HG02981 (cell line): ENCODE results near the gene ENDOD1.
"Not testable (repeated sequence)": the region's sequence is repeated elsewhere in the genome, so short reads cannot be mapped to it uniquely, and the experiment has no call there.

ENCODE experiments used
- ATAC-seq: cut with Tn5 transposase; IDR thresholded peaks from one replicate; pipeline ENCODE4 v1.9.1; 2021; ENCODE audit warnings: mild to moderate bottlenecking, moderate library complexity; ENCODE audit not compliant: unreplicated experiment

Gene ENDOD1

GRCh38 chr11:95089620-95090542 is at the start of gene ENDOD1:
ENDOD1 (plus strand) TSS chr11:95089846; CDS start chr11:95089928, 82 bp downstream.
- peak; percentile 86 for ATAC-seq

GRCh38 chr11:95042239-95042638 is 47.4 kb upstream of the ENDOD1 start:
- ATAC-seq: no peak

- ATAC-seq: no peak
These were observed 46.7 kb upstream of the ENDOD1 start for GRCh38 chr11:95042906-95043305.

- no peak for ATAC-seq
These were observed 45.6 kb upstream of the ENDOD1 start for GRCh38 chr11:95044010-95044409.

- ATAC-seq: no peak
These were observed 43.8 kb upstream of the ENDOD1 start for GRCh38 chr11:95045812-95046211.

- ATAC-seq: not testable (repeated sequence)
These were observed 40.5 kb upstream of the ENDOD1 start, which contains the start of gene KDM4F for GRCh38 chr11:95049122-95049521. KDM4F (plus strand) TSS chr11:95049422.

GRCh38 chr11:95050595-95051202 is 38.9 kb upstream of the ENDOD1 start:
- no peak for ATAC-seq

GRCh38 chr11:95054356-95054755 is 35.3 kb upstream of the ENDOD1 start:
- no peak for ATAC-seq

GRCh38 chr11:95055283-95055897 is 34.3 kb upstream of the ENDOD1 start:
- peak; percentile 96 for ATAC-seq

GRCh38 chr11:95057959-95058358 is 31.7 kb upstream of the ENDOD1 start:
- no peak for ATAC-seq

- no peak for ATAC-seq
These were observed 31.0 kb upstream of the ENDOD1 start for GRCh38 chr11:95058621-95059020.

GRCh38 chr11:95059046-95059445 is 30.6 kb upstream of the ENDOD1 start:
- ATAC-seq: no peak

GRCh38 chr11:95065336-95065735 is 24.3 kb upstream of the ENDOD1 start:
- ATAC-seq: no peak

GRCh38 chr11:95066716-95067038 is 23.0 kb upstream of the ENDOD1 start, which contains the start of gene SRSF8:
SRSF8 (plus strand) TSS chr11:95066919; CDS start chr11:95067227, 308 bp downstream.
- ATAC-seq: peak; percentile 29

GRCh38 chr11:95067039-95067840 is 22.4 kb upstream of the ENDOD1 start:
- peak; percentile 56 for ATAC-seq

GRCh38 chr11:95067841-95068219 is 21.8 kb upstream of the ENDOD1 start:
- no peak for ATAC-seq

- ATAC-seq: peak; percentile 72
These were observed 21.1 kb upstream of the ENDOD1 start for GRCh38 chr11:95068549-95068948.

- ATAC-seq: no peak
These were observed 19.2 kb upstream of the ENDOD1 start for GRCh38 chr11:95070471-95070870.

GRCh38 chr11:95072948-95073347 is 16.7 kb upstream of the ENDOD1 start:
- no peak for ATAC-seq

- ATAC-seq: no peak
These were observed 14.7 kb upstream of the ENDOD1 start for GRCh38 chr11:95074792-95075563.
